Fibroblast of upper back skin (primary cell): Measurements from ENCODE around the gene PLOD3.

ENCODE experiments used
- DNase-seq: peaks from one replicate; pipeline ENCODE4 v3.0.0-alpha.2; 2013

Gene PLOD3

DNA sequence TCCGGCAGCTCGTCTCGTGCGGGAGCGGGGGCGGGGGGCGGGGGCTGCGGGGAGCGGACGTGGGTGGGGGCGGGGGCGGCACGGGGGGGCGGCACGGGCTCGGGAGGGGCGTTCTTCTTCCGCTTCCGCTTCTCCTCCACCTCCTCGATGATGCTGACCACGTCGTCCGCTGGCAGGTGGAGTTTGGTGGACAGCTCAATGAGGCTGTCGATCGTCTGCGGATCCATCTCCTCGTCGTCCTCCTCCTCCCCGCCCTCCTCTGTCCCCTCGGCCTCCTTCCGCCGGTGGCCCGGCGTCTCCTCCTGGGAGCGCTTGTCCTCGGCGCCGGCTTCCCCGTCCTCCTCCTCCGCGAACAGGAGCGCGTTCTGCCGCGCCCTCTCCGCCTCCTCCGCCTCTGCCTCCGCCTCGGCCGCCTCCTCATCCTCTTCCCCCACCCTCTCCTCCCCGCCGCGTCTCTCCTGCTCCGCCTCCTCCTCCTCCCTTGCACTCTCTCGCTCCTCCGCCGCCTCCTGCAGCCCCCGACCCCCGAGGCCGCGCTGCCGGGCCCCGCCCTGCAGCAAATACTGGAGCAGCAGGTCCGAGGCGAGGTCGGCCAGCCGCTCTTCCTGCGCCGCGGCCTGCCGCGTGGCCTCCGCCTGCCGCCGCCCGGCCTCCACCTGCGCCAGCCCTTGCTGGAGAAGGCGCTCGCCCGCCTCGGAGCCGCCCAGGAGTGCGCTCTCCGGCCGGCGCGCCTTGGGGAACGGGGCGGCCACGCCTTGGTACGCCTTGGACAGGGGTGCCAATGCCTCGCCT lies 53.9 kb downstream of the PLOD3 start:
- no peak for DNase-seq

DNA sequence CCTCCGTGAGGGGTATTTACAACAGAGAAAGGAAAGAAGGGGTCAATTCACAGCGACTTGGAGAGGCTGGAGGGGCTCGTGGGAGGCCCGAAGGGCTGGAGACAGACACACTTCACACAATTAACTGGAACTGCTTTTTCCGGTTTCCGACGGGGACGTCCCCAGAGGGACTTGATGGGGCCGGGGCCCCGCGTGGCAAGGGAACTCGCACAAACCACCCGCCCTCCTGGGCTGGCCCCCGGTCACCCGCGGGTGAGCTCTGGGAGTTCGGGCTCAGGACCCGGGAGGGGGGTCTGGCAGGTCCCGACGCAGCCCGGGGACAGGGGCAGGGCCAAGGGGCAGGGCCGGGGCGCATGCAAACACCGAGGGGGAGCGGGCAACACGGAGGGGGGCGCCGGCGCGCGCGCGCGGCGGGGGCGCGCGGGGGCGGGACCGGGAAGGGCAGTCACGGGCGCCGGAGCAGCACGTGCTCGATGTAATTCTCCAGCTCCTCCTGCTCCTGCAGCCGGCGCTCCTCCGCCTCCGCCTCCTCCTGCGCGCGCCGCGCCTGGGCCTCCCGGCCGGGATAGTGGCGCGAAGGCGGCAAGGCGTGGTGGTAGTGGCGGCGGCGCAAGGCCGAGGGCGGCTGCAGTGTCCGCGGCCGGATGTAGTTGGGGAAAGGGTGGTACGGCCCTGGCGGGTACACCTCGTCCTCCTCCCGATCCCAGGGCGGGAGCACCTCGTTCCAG lies 54.7 kb downstream of the PLOD3 start:
- DNase-seq, result peak; percentile 31

DNA sequence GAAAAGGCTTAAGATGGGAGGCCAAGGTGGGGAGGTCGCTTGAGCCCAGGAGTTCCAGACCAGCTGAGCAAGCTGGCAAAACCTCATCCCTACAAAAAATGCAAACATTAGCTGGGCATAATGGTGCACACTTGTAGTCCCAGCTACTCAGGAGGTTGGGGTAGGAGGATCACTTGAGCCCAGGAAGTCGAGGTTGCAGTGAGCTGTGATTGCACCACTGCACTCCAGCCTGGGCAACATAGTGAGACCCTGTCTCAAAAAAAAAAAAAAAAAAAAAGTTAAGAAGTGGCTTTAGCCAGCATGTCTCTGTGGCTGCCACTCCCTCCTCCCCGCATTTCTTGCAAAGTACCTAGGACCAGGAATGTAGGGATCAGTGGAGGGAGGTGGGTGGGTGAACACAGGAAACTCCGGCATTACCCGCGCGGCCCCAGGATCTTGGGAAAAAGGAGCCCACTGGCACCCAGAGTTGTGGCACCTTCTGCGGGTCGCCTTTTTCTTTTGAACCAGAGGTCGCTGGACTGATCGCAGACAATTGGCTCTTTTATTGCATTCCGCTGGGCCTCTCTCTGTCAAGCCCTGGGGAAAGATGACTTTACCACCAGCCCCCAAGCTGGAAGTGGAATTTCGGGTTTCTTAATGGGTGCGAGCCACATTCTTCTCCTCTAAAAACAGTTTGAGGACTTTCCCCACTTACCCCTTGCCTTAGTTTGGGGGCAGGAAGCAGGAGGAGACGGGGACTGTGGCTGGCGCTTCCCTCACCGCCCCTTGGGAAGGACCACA lies 55.5 kb downstream of the PLOD3 start:
- no peak for DNase-seq

DNA sequence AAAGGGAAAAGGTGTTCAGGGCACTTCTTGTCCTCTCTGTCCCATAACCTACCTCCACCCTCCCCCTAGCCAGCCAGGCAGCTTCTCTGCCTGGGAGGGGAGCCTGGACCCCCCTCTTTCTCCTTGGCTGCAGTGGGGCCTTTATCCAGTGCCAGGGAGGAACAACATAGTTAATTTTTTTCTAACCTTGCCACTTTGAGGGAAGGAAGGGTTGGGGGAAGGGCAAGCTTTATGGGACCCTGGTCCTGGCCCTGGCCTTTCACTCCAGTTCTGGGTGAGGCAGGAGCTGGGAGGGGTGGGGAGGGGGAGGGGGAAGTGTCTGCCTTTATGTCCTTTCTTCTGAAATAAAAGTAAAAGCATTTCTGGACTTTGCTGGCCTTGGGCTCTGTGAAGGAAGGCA lies 56.5 kb downstream of the PLOD3 start:
- DNase-seq, result no peak

DNA sequence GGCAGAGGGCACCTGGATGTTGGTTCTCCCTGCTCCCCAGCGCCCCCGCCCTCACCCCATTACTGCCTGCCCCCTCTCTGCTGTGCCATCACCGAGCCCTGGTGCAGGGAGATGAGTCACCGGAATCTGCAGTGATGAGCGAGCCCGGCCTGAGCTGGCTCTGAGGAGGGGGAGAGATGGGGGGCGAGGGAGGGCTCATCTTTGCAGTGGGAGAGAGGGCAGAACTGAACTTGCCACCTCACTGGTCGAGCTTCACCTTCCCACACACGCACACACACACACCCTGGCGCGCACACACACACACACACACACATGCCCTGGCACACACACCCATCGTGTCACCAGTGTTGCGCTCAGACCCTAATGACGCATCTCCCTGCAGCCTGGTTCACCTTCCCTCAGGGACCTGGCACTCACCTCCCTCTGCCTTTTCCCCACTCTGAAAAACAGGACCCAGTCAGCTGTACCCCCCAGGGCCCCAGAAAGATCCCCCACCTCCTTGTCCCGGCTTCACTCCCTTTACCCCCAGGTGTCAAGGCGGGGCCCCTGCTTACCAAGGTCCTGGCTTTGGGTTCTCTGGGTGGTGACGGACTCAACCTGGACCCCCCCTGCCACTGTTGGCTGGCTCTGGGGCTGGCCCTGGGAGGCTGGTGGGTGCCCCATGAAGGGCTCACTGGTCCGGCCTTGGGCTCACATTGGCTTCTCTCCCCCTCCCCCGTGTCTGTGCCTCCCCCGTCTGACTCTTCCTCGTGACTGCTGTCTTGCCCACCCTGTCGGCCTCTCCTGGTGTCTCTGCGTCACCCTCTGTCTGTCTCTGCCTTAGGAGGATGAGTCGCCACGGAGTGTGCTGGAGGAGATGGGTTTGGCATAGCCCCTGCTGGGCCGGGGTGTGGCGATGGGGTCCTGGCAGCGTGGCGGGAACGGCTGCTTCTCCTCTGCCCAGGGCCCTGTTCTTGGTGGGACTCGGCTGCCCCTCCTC lies 57.4 kb downstream of the PLOD3 start:
- DNase-seq, result no peak

- no peak for DNase-seq
Measured at GRCh38 chr7:101156866-101157589, 60.4 kb downstream of the PLOD3 start.

- DNase-seq, result no peak
Measured at GRCh38 chr7:101156277-101156676, 61.1 kb downstream of the PLOD3 start.
